ENCODE measurements around the gene TMIGD2. TPM values are rescaled to one million over a fixed set of nuclear protein-coding genes. Genes with fewer than 3 reads are reported as not detected.
"Not testable (repeated sequence)": the region's sequence is repeated elsewhere in the genome, so short reads cannot be mapped to it uniquely, and the experiment has no call there.

The TMIGD2 gene
- total RNA-seq, 5 donors from 2014 or later (not counting 1 experiment from before 2014, with no cell fraction given), result 13.5 to 44.0 (median 32.4) TPM

GRCh38 chr19:4337906-4338440 lies 35.8 kb upstream of the TMIGD2 start:
- Histone ChIP-seq H3K27ac (ENCODE audit: low read length) (peak overlapping the region; percentile 11), H3K27me3 (replicated peaks in 1 of 2; ENCODE audit: control insufficient read depth in 2 of 2, extremely low read depth in 1 of 2, insufficient read depth in 2 of 2, low read length in 1 of 2) (no peaks in the 10 kb centered on the region), H3K36me3 (ENCODE audit: control insufficient read depth in 2 of 2, extremely low read depth in 1 of 2, insufficient read depth in 1 of 2, low read length in 1 of 2) (no peaks in the 10 kb centered on the region), H3K9me3 (no peaks in the 10 kb centered on the region), H3K4me1 (ENCODE audit: control insufficient read depth in 1 of 2, extremely low read depth in 1 of 2, insufficient read depth in 2 of 2, low read length in 2 of 2) (peaks cover 3 to 28% of the 10 kb centered on the region in 2 experiments), H3K4me3 (ENCODE audit: control insufficient read depth in 1 of 2, extremely low read depth in 1 of 2, low read length in 1 of 2) (peak overlapping the region; percentile 32 to 44)
- H3K27me3 Mint-ChIP-seq, result no peaks in the 10 kb centered on the region
- no peak for ATAC-seq (replicated peaks in 1 of 4)
- H3K9me3 Mint-ChIP-seq, result peaks cover 0 to 6% (median 0%) of the 10 kb centered on the region in 3 donors
- DNase-seq, result no peak
- peaks cover 23 to 32% (median 29%) of the 10 kb centered on the region in 3 donors for H3K4me1 Mint-ChIP-seq
- CTCF ChIA-PET, result interaction anchor here in 1 of 2 donors (0.7 to 1.4 kb wide), 2 partner anchors 14 to 39 kb away, joined by 3 read pairs; no protein-coding TSS in a partner anchor
- H3K36me3 Mint-ChIP-seq, result no peaks in the 10 kb centered on the region
- WGBS (ENCODE audit: insufficient coverage), result 49% methylated on average over 4 of the region's 14 CpGs
- POLR2A ChIA-PET, result interaction anchor here in 1 of 2 donors (0.5 kb wide), 1 partner anchor 62 kb away, joined by 3 read pairs; no protein-coding TSS in a partner anchor
- peak overlapping the region; percentile 82 to 86 (median 84) for H3K4me3 Mint-ChIP-seq
- H3K27ac Mint-ChIP-seq, result peak overlapping the region; percentile 89 to 91

DNA sequence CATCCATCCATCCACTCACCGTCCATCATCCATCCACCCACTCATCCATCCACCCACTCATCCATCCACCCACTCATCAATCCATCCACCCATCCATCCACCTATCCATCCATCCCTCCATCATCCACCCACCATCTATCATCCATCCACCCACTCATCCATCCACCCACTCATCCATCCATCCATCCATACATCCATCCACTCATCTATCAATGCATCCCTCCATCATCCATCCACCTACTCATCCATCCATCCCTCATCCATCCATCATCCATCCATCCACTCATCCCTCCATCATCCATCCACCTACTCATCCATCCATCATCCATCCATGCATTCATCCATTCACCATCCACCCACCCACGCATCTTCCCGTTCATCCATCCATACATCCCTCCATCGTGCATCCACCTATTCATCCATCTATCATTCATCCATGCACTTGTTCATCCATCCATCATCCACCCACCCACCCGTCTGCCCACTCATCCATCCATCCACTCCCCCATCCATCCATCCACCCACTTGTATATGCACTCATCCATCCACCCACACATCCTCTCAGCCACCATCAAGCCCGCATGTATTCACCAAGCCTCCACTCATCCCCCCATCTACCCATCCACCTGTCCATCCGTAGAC lies 32.9 kb upstream of the TMIGD2 start:
- Histone ChIP-seq H3K27ac (ENCODE audit: low read length) (no peak overlapping the region), H3K4me3 (ENCODE audit: control insufficient read depth in 1 of 2, extremely low read depth in 1 of 2, low read length in 1 of 2) (no peak overlapping the region), H3K36me3 (ENCODE audit: control insufficient read depth in 2 of 2, extremely low read depth in 1 of 2, insufficient read depth in 1 of 2, low read length in 1 of 2) (no peaks in the 10 kb centered on the region), H3K4me1 (ENCODE audit: control insufficient read depth in 1 of 2, extremely low read depth in 1 of 2, insufficient read depth in 2 of 2, low read length in 2 of 2) (peaks cover 3 to 18% of the 10 kb centered on the region in 2 experiments), H3K27me3 (replicated peaks in 1 of 2; ENCODE audit: control insufficient read depth in 2 of 2, extremely low read depth in 1 of 2, insufficient read depth in 2 of 2, low read length in 1 of 2) (no peaks in the 10 kb centered on the region), H3K9me3 (no peaks in the 10 kb centered on the region)
- Mint-ChIP-seq H3K4me3 (no peak overlapping the region), H3K27me3 (no peaks in the 10 kb centered on the region), H3K36me3 (no peaks in the 10 kb centered on the region), H3K9me3 (peaks cover 0 to 6% (median 0%) of the 10 kb centered on the region in 3 donors), H3K27ac (no peak overlapping the region), H3K4me1 (peaks cover 14 to 21% (median 18%) of the 10 kb centered on the region in 3 donors)
- ChIA-PET CTCF (no interaction called here), POLR2A (no interaction called here)
- ATAC-seq (replicated peaks in 1 of 4), result no peak
- WGBS (ENCODE audit: insufficient coverage), result 93% methylated on average over 7 of the region's 7 CpGs
- no peak for DNase-seq

DNA sequence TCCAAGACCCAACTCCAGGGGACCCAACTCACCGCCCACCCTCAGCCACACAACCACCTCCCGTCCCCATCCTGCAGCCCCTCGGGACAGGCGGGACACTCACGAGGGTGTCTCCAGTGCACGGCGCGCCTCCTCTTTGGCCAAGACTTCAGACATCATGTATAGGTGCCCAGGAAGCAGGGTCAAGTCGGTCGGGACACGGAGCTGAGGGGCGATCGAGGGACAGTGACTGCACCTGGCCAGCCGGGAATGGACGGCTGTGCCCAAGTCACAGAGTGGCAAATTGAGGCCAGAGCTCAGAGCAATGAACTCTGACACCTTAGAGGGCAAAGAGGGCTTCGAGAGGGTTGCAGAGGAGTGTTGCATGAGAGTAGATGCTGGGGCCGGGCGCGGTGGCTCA lies 27.7 kb upstream of the TMIGD2 start:
- Mint-ChIP-seq H3K4me3 (peak overlapping the region in 2 of 3 donors; percentile 50 to 87), H3K27ac (no peak overlapping the region), H3K27me3 (peaks cover 0 to 4% of the 10 kb centered on the region in 2 donors), H3K36me3 (no peaks in the 10 kb centered on the region), H3K9me3 (peaks cover 0 to 6% (median 0%) of the 10 kb centered on the region in 3 donors), H3K4me1 (peaks cover 25 to 30% (median 26%) of the 10 kb centered on the region in 3 donors)
- H3K27ac ChIP-seq (ENCODE audit: low read length), result no peak overlapping the region
- no peaks in the 10 kb centered on the region for H3K36me3 ChIP-seq (ENCODE audit: control insufficient read depth in 2 of 2, extremely low read depth in 1 of 2, insufficient read depth in 1 of 2, low read length in 1 of 2)
- WGBS (ENCODE audit: insufficient coverage), result 98% methylated on average over 19 of the region's 19 CpGs
- H3K4me1 ChIP-seq (ENCODE audit: control insufficient read depth in 1 of 2, extremely low read depth in 1 of 2, insufficient read depth in 2 of 2, low read length in 2 of 2), result peaks cover 3 to 31% of the 10 kb centered on the region in 2 experiments
- ChIA-PET CTCF (no interaction called here), POLR2A (no interaction called here)
- ATAC-seq (replicated peaks in 1 of 4) (no peak), DNase-seq (no peak)
- H3K9me3 ChIP-seq, result no peaks in the 10 kb centered on the region
- H3K4me3 ChIP-seq (ENCODE audit: control insufficient read depth in 1 of 2, extremely low read depth in 1 of 2, low read length in 1 of 2), result no peak overlapping the region
- H3K27me3 ChIP-seq (replicated peaks in 1 of 2; ENCODE audit: control insufficient read depth in 2 of 2, extremely low read depth in 1 of 2, insufficient read depth in 2 of 2, low read length in 1 of 2), result peaks cover 0 to 14% of the 10 kb centered on the region in 2 experiments

DNA sequence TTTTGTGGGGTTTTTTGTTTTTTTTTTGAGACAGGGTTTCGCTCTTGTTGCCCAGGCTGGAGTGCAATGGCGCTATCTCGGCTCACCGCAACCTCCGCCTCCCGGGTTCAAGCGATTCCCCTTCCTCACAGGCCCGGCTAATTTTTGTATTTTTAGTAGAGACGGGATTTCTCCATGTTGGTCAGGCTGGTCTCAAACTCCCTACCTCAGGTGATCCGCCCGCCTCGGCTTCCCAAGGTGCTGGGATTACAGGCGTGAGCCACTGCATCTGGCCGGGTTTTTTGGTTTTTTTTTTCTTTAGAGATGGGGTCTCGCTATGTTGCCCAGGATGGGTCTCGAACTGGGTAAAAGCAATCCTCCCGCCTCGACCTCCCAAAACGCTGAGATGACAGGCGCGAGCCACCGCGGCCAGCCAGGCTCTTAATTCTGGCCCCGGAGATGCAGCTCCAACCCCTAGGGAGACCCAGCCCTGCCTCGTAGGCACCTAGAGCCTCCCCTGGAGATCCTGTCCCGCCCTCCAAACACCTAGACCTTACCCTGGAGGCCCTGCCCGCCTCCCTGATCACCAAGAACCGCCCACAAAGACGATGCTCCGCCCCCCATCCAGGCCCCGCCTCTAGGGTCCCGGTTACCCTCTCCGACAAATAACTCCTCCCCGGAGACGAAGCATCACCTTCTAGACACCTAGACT lies 26.9 kb upstream of the TMIGD2 start:
- Histone ChIP-seq H3K27ac (ENCODE audit: low read length) (peak overlapping the region; percentile 10), H3K4me3 (ENCODE audit: control insufficient read depth in 1 of 2, extremely low read depth in 1 of 2, low read length in 1 of 2) (peak overlapping the region; percentile 59 to 65)
- POLR2A ChIA-PET, result not testable (repeated sequence)

GRCh38 chr19:4328243-4328990 lies 26.2 kb upstream of the TMIGD2 start:
- H3K36me3 Mint-ChIP-seq, result no peaks in the 10 kb centered on the region
- ATAC-seq (replicated peaks in 1 of 4) (peak; percentile 83 to 90 (median 88)), DNase-seq (peak; percentile 78 to 96 (median 90))
- H3K9me3 ChIP-seq, result no peaks in the 10 kb centered on the region
- ChIA-PET POLR2A (interaction anchor here in 1 of 2 donors (1.3 kb wide), 1 partner anchor 14 kb away, joined by 13 read pairs; no protein-coding TSS in a partner anchor), CTCF (interaction anchor here in 1 of 2 donors (0.5 to 1.2 kb wide), 9 partner anchors 15 to 188 kb away, joined by 3 to 21 read pairs (median 3); partner anchors contain the start of genes CHAF1A, HDGFL2 and MPND)
- peak overlapping the region; percentile 75 to 87 (median 79) for H3K4me3 Mint-ChIP-seq
- H3K27me3 ChIP-seq (replicated peaks in 1 of 2; ENCODE audit: control insufficient read depth in 2 of 2, extremely low read depth in 1 of 2, insufficient read depth in 2 of 2, low read length in 1 of 2), result peaks cover 0 to 14% of the 10 kb centered on the region in 2 experiments
- peaks cover 25 to 30% (median 26%) of the 10 kb centered on the region in 3 donors for H3K4me1 Mint-ChIP-seq
- under 1% methylated on average over 43 of the region's 49 CpGs for WGBS (ENCODE audit: insufficient coverage)
- H3K4me1 ChIP-seq (ENCODE audit: control insufficient read depth in 1 of 2, extremely low read depth in 1 of 2, insufficient read depth in 2 of 2, low read length in 2 of 2), result peaks cover 3 to 31% of the 10 kb centered on the region in 2 experiments
- peak overlapping the region; percentile 62 to 65 for H3K4me3 ChIP-seq (ENCODE audit: control insufficient read depth in 1 of 2, extremely low read depth in 1 of 2, low read length in 1 of 2)
- peak overlapping the region; percentile 10 for H3K27ac ChIP-seq (ENCODE audit: low read length)
- H3K36me3 ChIP-seq (ENCODE audit: control insufficient read depth in 2 of 2, extremely low read depth in 1 of 2, insufficient read depth in 1 of 2, low read length in 1 of 2), result no peaks in the 10 kb centered on the region
- peak overlapping the region; percentile 74 to 79 for H3K27ac Mint-ChIP-seq
- H3K27me3 Mint-ChIP-seq, result peaks cover 0 to 4% of the 10 kb centered on the region in 2 donors
- no peaks in the 10 kb centered on the region for H3K9me3 Mint-ChIP-seq

More for the DNA sequence above, 26.9 kb upstream of the TMIGD2 start:
- H3K36me3 Mint-ChIP-seq; H3K9me3 ChIP-seq; H3K27me3 Mint-ChIP-seq; CTCF ChIA-PET; ATAC-seq (replicated peaks in 1 of 4); H3K36me3 ChIP-seq (ENCODE audit: control insufficient read depth in 2 of 2, extremely low read depth in 1 of 2, insufficient read depth in 1 of 2, low read length in 1 of 2); H3K9me3 Mint-ChIP-seq: not testable (repeated sequence)
- peaks cover 3 to 31% of the 10 kb centered on the region in 2 experiments for H3K4me1 ChIP-seq (ENCODE audit: control insufficient read depth in 1 of 2, extremely low read depth in 1 of 2, insufficient read depth in 2 of 2, low read length in 2 of 2)
- peak in 18 of 35 experiments; percentile 12 to 52 (median 34) for DNase-seq
- Mint-ChIP-seq H3K27ac (peak overlapping the region in 1 of 2 donors; percentile 79), H3K4me1 (peaks cover 25 to 30% (median 26%) of the 10 kb centered on the region in 3 donors), H3K4me3 (peak overlapping the region; percentile 75 to 87 (median 79))
- WGBS (ENCODE audit: insufficient coverage), result 66% methylated on average over 20 of the region's 35 CpGs
- H3K27me3 ChIP-seq (replicated peaks in 1 of 2; ENCODE audit: control insufficient read depth in 2 of 2, extremely low read depth in 1 of 2, insufficient read depth in 2 of 2, low read length in 1 of 2), result peaks cover 0 to 14% of the 10 kb centered on the region in 2 experiments

Measured in T-cell (primary cell).